PC-3 (cell line): ENCODE data around the gene RETREG1.
A peak's percentile ranks its signal among the peaks of the same experiment; 100 is the strongest.

Source experiments
- EZH2 ChIP-seq: fragments of 300-600 bp; sonication (generic); IDR thresholded peaks from one replicate; pipeline ENCODE4 v1.6.1; 2017; ENCODE audit warnings: antibody characterized with exemption, mild to moderate bottlenecking, low read length; ENCODE audit not compliant: unreplicated experiment
- EZH2phosphoT487 ChIP-seq: fragments of 300-600 bp; sonication (generic); IDR thresholded peaks from 2 replicates; pipeline ENCODE4 v1.6.1; 2018; ENCODE audit warnings: mild to moderate bottlenecking, antibody characterized with exemption, low read length, borderline replicate concordance
- TF ChIP-seq, protein P1 (sequence below): fragments of 300-600 bp; sonication (generic); conservative IDR thresholded peaks from 2 replicates; pipeline ENCODE4 v1.5.1; 2017; ENCODE audit warnings: antibody characterized with exemption, low read depth, mild to moderate bottlenecking, low read length

GRCh38 chr5:16489322-16489791 is 127.4 kb downstream of the RETREG1 start:
- TF ChIP-seq, protein P1, sequence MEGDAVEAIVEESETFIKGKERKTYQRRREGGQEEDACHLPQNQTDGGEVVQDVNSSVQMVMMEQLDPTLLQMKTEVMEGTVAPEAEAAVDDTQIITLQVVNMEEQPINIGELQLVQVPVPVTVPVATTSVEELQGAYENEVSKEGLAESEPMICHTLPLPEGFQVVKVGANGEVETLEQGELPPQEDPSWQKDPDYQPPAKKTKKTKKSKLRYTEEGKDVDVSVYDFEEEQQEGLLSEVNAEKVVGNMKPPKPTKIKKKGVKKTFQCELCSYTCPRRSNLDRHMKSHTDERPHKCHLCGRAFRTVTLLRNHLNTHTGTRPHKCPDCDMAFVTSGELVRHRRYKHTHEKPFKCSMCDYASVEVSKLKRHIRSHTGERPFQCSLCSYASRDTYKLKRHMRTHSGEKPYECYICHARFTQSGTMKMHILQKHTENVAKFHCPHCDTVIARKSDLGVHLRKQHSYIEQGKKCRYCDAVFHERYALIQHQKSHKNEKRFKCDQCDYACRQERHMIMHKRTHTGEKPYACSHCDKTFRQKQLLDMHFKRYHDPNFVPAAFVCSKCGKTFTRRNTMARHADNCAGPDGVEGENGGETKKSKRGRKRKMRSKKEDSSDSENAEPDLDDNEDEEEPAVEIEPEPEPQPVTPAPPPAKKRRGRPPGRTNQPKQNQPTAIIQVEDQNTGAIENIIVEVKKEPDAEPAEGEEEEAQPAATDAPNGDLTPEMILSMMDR: peak; percentile 99
- TF ChIP-seq EZH2: no peak
- TF ChIP-seq EZH2phosphoT487: no peak
